ENCODE data around the gene MED13L.

DNA sequence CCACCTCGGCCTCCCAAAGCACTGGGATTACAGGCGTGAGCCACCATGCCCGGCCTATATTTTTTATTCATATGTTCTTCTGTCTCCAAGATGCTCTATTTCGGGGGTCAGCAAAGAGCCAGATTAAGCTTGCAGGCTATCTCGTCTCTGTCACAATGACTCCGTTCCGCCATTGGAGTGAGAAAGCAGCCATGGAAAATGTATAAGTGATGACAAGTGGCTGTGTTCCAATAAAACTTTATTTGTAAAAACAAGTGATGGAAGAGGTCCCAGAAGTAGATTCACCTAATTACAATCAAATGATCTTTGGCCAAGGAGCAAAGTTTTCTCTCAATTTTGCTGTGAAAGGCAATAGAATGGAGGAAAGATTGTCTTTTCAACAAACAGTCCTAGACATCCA is 342.6 kb downstream of the MED13L start:
- TF ChIP-seq POLR2A (IDR thresholded peaks at IDR 0.05) = no peak
- TF ChIP-seq, protein P1, sequence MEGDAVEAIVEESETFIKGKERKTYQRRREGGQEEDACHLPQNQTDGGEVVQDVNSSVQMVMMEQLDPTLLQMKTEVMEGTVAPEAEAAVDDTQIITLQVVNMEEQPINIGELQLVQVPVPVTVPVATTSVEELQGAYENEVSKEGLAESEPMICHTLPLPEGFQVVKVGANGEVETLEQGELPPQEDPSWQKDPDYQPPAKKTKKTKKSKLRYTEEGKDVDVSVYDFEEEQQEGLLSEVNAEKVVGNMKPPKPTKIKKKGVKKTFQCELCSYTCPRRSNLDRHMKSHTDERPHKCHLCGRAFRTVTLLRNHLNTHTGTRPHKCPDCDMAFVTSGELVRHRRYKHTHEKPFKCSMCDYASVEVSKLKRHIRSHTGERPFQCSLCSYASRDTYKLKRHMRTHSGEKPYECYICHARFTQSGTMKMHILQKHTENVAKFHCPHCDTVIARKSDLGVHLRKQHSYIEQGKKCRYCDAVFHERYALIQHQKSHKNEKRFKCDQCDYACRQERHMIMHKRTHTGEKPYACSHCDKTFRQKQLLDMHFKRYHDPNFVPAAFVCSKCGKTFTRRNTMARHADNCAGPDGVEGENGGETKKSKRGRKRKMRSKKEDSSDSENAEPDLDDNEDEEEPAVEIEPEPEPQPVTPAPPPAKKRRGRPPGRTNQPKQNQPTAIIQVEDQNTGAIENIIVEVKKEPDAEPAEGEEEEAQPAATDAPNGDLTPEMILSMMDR (IDR thresholded peaks at IDR 0.05) = no peak
